CD4-positive, alpha-beta T cell (primary cell): ENCODE data around the gene PRKN. TPM values are rescaled to one million over a fixed set of nuclear protein-coding genes. Genes with fewer than 3 reads are reported as not detected.
A peak's percentile ranks its signal among the peaks of the same experiment; 100 is the strongest.

ENCODE experiments used
- ATAC-seq: fragments of 200-7000 bp; cut with Tn5 transposase; one replicate; pipeline ENCODE4 v1.10.0; 2022; ENCODE audit warnings: mild to moderate bottlenecking; ENCODE audit not compliant: poor library complexity
- CTCF ChIA-PET: fragments of 350-600 bp; sonication (Branson Sonifier 250); formaldehyde crosslinking; loops from one replicate; lab custom pipeline; 2021; ENCODE audit warnings: antibody characterized with exemption, inconsistent platforms; lab: Charles Lee
- POLR2A ChIA-PET: fragments of 350-600 bp; sonication (Branson Sonifier 250); formaldehyde crosslinking; loops from one replicate; lab custom pipeline; 2021; ENCODE audit warnings: antibody characterized with exemption, inconsistent platforms; lab: Charles Lee
- DNase-seq, 14 experiments: peaks; one replicate each; pipeline ENCODE4 v3.0.0-alpha.2; 2013 to 2020; ENCODE audit warnings: mixed read lengths in 2 of 14
- H3K27ac ChIP-seq, 2 donors: one replicate each; pipeline versions ENCODE4 v1.5.1 to v1.7.0; 2013; ENCODE audit warnings: low read length in 2 of 2, low read depth in 1 of 2, mild to moderate bottlenecking in 1 of 2
- H3K27me3 ChIP-seq, 2 experiments: 1 replicate in 1 of 2; 2 replicates in 1 of 2; pipeline versions ENCODE4 v1.6.1 to v1.7.0; 2013; ENCODE audit warnings: low read length in 2 of 2, control low read depth in 1 of 2, mild to moderate bottlenecking in 1 of 2, moderate library complexity in 1 of 2; ENCODE audit not compliant: insufficient read depth in 2 of 2, control insufficient read depth in 1 of 2
- H3K36me3 ChIP-seq: one replicate; pipeline ENCODE4 v1.6.1; 2013; ENCODE audit warnings: low read length, control low read depth; ENCODE audit not compliant: insufficient read depth
- H3K4me1 ChIP-seq: one replicate; pipeline ENCODE4 v1.6.1; 2013; ENCODE audit warnings: low read length, control low read depth; ENCODE audit not compliant: insufficient read depth
- H3K4me3 ChIP-seq: one replicate; pipeline ENCODE4 v1.5.1; 2013; ENCODE audit warnings: mild to moderate bottlenecking, low read length, moderate library complexity
- H3K9me3 ChIP-seq, 2 experiments: 1 replicate in 1 of 2; 2 replicates in 1 of 2; pipeline versions ENCODE4 v1.6.1 to v1.7.0; 2013; ENCODE audit warnings: low read length in 2 of 2, mild to moderate bottlenecking in 2 of 2, control low read depth in 1 of 2, moderate library complexity in 1 of 2; ENCODE audit not compliant: control insufficient read depth in 1 of 2, insufficient read depth in 1 of 2
- H3K27ac Mint-ChIP-seq: one replicate; pipeline ENCODE4 v1.8.0; 2020; ENCODE audit warnings: mixed read lengths
- H3K27me3 Mint-ChIP-seq: one replicate; pipeline ENCODE4 v1.8.0; 2021; ENCODE audit warnings: mixed read lengths
- H3K36me3 Mint-ChIP-seq: one replicate; pipeline ENCODE4 v1.8.0; 2021; ENCODE audit warnings: low read depth, mixed read lengths
- H3K4me1 Mint-ChIP-seq: one replicate; pipeline ENCODE4 v1.8.0; 2021; ENCODE audit warnings: low read depth, mixed read lengths
- H3K4me3 Mint-ChIP-seq: one replicate; pipeline ENCODE4 v1.8.0; 2020; ENCODE audit warnings: mild to moderate bottlenecking, mixed read lengths
- H3K9me3 Mint-ChIP-seq: one replicate; pipeline ENCODE4 v1.8.0; 2020; ENCODE audit warnings: mixed read lengths
- CTCF ChIP-seq: fragments of 200-600 bp; IDR thresholded peaks from one replicate; pipeline ENCODE4 v1.8.0; 2022; ENCODE audit warnings: antibody characterized with exemption, mild to moderate bottlenecking
- intact Hi-C, 2 experiments: fragments of 100-400 bp; cut with DNase I in 1 of 2; cut with micrococcal nuclease in 1 of 2; formaldehyde crosslinking; loops; one replicate each; pipeline versions ENCODE4 v1.15.1 to v1.9.0; 2023 to 2025; cut with DNase I, micrococcal nuclease
- polyA plus RNA-seq, 2 donors: library from polyadenylated mRNA; unstranded; fragments of 120-200 nt; gene quantifications; one replicate each; pipeline ENCODE4 v1.2.1, GENCODE V29; 2013
- total RNA-seq, 174 experiments: library from RNA in 2 of 174; stranded (reverse) in 2 of 174; gene quantifications; one replicate each; pipeline ENCODE4 v1.2.3 and lab custom pipeline; 2021 to 2026

The PRKN gene
- total RNA-seq (1 to 10 TPM; 5.2 to 5.4 TPM), total RNA-seq (lab: John Stamatoyannopoulos, UW) (0 to 13.4 (median 2.0) reads per million in 172 experiments)
- 1.0 TPM for polyA plus RNA-seq (2013, experiment 1 of 2)
- 1.4 TPM for polyA plus RNA-seq (2013, experiment 2 of 2)

DNA sequence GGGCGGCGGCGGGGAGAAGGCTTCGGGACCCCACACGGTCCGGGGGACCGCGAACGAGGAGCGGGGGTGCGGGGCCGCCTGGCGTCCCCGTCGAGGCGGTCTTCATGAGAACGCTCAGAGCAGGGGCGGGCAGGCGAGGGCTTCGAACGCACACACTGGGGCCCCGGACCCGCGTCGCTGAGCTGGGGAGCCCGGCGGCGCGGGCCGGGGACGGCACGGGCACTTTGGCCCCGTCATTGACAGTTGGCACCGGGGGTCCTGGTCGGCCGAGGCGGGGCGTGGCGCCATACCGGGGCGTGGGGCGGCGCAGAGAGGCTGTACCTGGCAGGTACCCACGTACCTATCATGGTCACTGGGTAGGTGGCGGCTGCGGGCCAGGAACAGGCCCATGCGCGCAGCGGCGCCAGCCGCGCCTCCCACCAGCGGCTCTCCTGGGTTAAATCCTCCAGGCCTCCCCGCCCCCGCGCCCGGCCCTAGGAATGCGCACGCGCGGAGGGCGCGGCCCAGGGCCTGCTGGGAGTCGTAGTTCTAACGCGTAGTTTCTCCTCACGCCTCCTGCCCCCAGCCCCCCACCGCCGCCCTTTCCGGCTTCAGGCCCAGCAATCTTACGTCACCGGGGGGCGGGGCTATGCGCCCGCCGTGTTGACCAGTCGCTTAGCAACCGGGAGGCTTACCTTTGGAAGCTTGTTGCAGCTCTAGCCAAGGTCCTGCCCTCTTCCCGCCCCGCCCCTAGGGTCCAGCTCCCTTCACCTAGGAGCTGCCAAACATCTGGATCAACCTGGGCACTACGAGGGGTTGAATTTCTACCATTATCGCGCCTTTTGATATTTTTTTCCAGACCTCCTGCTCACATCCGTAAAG is at the start of gene PRKN, which contains the start of gene PACRG:
TSS of gene PRKN (minus strand) at position 445 of the 861 bp plus-strand sequence.
TSS of gene PACRG (plus strand) at position 653 of the 861 bp plus-strand sequence.
- H3K9me3 Mint-ChIP-seq, result peaks cover 2% of the 10 kb centered on the region
- intact Hi-C loops, result loop anchor here (5.0 to 10.0 kb wide), 3 partner anchors 685 to 1450 kb away; partner anchors contain the start of gene QKI (in 2 of the 2)
- ATAC-seq, result peak; percentile 95
- no peaks in the 10 kb centered on the region for H3K36me3 Mint-ChIP-seq
- peak within 1 kb of the TSS; percentile 86 for H3K27ac Mint-ChIP-seq
- H3K4me3 Mint-ChIP-seq, result peak within 1 kb of the TSS; percentile 94
- ChIA-PET POLR2A (interaction anchor here (0.7 to 1.2 kb wide), 4 partner anchors 11 to 689 kb away, joined by 3 to 5 read pairs (median 4); no protein-coding TSS in a partner anchor), CTCF (interaction anchor here (1.6 kb wide), 1 partner anchor 9 kb away, joined by 4 read pairs; no protein-coding TSS in a partner anchor)
- peak; percentile 96 to 99 (median 98) for DNase-seq
- H3K36me3 ChIP-seq, result no peaks in the 10 kb centered on the region
- peaks cover 18% of the 10 kb centered on the region for H3K4me1 Mint-ChIP-seq
- H3K9me3 ChIP-seq, result no peaks in the 10 kb centered on the region
- H3K4me3 ChIP-seq, result peak within 1 kb of the TSS; percentile 60
- H3K27ac ChIP-seq, result peak within 1 kb of the TSS; percentile 61 to 82
- no peaks in the 10 kb centered on the region for H3K27me3 ChIP-seq
- H3K27me3 Mint-ChIP-seq, result no peaks in the 10 kb centered on the region
- peaks cover 14% of the 10 kb centered on the region for H3K4me1 ChIP-seq
- no peak for TF ChIP-seq CTCF

DNA sequence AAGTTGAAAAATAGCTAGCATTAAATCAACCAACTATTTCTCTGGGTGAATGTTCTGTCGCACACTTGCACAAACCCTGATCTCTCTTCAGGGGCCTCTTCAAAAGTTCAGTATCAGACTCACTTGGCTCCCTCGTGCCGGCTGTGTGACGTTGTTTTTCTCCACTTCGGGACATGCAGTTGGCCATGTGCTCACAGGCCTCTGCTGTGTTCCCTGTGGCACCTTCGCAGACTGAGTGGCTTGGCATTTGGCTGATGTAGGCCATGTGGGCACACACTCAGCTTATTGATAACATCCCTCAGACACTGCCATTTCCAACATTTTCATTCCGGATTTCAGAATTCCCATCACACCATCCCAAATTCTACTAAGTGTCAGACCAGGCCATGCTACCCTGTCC is 49.5 kb upstream of the PRKN start:
- DNase-seq, result no peak
- ChIA-PET CTCF (interaction anchor here (1.1 kb wide), 1 partner anchor 43 kb away, joined by 3 read pairs; no protein-coding TSS in a partner anchor), POLR2A (no interaction called here)
- no peak for TF ChIP-seq CTCF
- Mint-ChIP-seq H3K4me1 (no peaks in the 10 kb centered on the region), H3K4me3 (no peak overlapping the region), H3K9me3 (peaks cover 15% of the 10 kb centered on the region), H3K27ac (no peak overlapping the region), H3K36me3 (no peaks in the 10 kb centered on the region), H3K27me3 (no peaks in the 10 kb centered on the region)
- Histone ChIP-seq H3K36me3 (no peaks in the 10 kb centered on the region), H3K4me1 (no peaks in the 10 kb centered on the region), H3K27ac (no peak overlapping the region), H3K9me3 (peaks cover 0 to 4% of the 10 kb centered on the region in 2 experiments), H3K27me3 (no peaks in the 10 kb centered on the region), H3K4me3 (no peak overlapping the region)
- intact Hi-C loops, result no loop called here
- ATAC-seq, result no peak

- Mint-ChIP-seq H3K4me3 (no peak overlapping the region), H3K9me3 (peaks cover 3% of the 10 kb centered on the region), H3K27ac (no peak overlapping the region), H3K27me3 (no peaks in the 10 kb centered on the region), H3K36me3 (no peaks in the 10 kb centered on the region), H3K4me1 (peaks cover under 1% of the 10 kb centered on the region)
- no peaks in the 10 kb centered on the region for H3K27me3 ChIP-seq
- ChIA-PET POLR2A (no interaction called here), CTCF (no interaction called here)
- no peak overlapping the region for H3K27ac ChIP-seq
- no peaks in the 10 kb centered on the region for H3K4me1 ChIP-seq
- DNase-seq (no peak), ATAC-seq (no peak)
- peaks cover 0 to 4% of the 10 kb centered on the region in 2 experiments for H3K9me3 ChIP-seq
- intact Hi-C loops, result no loop called here
- no peak overlapping the region for H3K4me3 ChIP-seq
- H3K36me3 ChIP-seq, result no peaks in the 10 kb centered on the region
- no peak for TF ChIP-seq CTCF
Measured at GRCh38 chr6:162773996-162774395, 46.4 kb upstream of the PRKN start.
